ENCODE data around the gene KIAA1671. TPM values are rescaled to one million over a fixed set of nuclear protein-coding genes. Genes with fewer than 3 reads are reported as not detected.

Gene KIAA1671
- total and polyA plus RNA-seq, 9 of the 15 experiments (the other 6 are each of a cell fraction or from before 2014, with no cell fraction given): under 0.01 to 0.11 (median 0.02) TPM; not detected in 5

DNA sequence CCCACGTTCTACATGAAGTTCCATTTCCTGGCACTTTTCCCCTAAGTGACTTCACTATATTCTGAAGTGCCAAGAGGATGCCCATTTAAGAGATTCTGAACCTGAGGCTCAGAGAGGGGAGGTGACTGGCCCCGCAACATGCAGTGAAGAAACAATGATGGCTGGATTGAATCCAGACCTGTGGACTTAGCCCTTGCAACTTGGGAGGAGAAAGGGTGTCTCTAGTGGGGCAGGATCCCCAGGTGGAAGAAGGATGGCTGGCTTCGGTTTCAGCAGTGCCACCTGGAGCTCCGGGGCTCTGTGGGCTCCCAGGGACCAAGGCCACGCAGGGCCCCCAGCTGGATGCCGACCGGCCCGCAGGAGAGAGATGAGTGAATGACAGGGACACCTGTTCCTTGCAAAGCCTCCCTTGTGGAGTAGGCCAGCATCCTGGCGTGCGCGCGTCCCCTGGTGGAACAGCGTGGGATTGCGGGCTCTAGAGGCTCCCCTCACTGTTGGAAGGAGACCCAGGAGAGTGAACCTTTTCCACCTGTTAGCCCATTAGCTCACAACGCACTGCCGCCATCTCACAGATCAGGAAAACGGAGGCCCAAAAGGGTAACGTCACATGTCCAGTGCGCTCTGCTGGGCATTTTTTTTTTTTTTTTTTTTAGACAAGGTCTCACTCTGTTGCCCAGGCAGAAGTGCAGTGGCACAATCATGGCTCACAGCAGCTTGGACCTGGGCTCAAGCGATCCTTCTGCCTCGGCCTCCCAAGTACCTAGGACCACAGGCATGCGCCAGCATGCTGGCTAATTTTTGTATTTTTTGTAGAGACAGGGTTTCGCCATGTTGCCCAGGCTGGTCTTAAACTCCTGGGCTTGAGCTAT, 104.7 kb downstream of the KIAA1671 start (continued):
- TF ChIP-seq, protein P1, sequence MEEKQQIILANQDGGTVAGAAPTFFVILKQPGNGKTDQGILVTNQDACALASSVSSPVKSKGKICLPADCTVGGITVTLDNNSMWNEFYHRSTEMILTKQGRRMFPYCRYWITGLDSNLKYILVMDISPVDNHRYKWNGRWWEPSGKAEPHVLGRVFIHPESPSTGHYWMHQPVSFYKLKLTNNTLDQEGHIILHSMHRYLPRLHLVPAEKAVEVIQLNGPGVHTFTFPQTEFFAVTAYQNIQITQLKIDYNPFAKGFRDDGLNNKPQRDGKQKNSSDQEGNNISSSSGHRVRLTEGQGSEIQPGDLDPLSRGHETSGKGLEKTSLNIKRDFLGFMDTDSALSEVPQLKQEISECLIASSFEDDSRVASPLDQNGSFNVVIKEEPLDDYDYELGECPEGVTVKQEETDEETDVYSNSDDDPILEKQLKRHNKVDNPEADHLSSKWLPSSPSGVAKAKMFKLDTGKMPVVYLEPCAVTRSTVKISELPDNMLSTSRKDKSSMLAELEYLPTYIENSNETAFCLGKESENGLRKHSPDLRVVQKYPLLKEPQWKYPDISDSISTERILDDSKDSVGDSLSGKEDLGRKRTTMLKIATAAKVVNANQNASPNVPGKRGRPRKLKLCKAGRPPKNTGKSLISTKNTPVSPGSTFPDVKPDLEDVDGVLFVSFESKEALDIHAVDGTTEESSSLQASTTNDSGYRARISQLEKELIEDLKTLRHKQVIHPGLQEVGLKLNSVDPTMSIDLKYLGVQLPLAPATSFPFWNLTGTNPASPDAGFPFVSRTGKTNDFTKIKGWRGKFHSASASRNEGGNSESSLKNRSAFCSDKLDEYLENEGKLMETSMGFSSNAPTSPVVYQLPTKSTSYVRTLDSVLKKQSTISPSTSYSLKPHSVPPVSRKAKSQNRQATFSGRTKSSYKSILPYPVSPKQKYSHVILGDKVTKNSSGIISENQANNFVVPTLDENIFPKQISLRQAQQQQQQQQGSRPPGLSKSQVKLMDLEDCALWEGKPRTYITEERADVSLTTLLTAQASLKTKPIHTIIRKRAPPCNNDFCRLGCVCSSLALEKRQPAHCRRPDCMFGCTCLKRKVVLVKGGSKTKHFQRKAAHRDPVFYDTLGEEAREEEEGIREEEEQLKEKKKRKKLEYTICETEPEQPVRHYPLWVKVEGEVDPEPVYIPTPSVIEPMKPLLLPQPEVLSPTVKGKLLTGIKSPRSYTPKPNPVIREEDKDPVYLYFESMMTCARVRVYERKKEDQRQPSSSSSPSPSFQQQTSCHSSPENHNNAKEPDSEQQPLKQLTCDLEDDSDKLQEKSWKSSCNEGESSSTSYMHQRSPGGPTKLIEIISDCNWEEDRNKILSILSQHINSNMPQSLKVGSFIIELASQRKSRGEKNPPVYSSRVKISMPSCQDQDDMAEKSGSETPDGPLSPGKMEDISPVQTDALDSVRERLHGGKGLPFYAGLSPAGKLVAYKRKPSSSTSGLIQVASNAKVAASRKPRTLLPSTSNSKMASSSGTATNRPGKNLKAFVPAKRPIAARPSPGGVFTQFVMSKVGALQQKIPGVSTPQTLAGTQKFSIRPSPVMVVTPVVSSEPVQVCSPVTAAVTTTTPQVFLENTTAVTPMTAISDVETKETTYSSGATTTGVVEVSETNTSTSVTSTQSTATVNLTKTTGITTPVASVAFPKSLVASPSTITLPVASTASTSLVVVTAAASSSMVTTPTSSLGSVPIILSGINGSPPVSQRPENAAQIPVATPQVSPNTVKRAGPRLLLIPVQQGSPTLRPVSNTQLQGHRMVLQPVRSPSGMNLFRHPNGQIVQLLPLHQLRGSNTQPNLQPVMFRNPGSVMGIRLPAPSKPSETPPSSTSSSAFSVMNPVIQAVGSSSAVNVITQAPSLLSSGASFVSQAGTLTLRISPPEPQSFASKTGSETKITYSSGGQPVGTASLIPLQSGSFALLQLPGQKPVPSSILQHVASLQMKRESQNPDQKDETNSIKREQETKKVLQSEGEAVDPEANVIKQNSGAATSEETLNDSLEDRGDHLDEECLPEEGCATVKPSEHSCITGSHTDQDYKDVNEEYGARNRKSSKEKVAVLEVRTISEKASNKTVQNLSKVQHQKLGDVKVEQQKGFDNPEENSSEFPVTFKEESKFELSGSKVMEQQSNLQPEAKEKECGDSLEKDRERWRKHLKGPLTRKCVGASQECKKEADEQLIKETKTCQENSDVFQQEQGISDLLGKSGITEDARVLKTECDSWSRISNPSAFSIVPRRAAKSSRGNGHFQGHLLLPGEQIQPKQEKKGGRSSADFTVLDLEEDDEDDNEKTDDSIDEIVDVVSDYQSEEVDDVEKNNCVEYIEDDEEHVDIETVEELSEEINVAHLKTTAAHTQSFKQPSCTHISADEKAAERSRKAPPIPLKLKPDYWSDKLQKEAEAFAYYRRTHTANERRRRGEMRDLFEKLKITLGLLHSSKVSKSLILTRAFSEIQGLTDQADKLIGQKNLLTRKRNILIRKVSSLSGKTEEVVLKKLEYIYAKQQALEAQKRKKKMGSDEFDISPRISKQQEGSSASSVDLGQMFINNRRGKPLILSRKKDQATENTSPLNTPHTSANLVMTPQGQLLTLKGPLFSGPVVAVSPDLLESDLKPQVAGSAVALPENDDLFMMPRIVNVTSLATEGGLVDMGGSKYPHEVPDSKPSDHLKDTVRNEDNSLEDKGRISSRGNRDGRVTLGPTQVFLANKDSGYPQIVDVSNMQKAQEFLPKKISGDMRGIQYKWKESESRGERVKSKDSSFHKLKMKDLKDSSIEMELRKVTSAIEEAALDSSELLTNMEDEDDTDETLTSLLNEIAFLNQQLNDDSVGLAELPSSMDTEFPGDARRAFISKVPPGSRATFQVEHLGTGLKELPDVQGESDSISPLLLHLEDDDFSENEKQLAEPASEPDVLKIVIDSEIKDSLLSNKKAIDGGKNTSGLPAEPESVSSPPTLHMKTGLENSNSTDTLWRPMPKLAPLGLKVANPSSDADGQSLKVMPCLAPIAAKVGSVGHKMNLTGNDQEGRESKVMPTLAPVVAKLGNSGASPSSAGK (IDR thresholded peaks at IDR 0.05): no peak
- TF ChIP-seq NELFE (IDR thresholded peaks at IDR 0.05; ENCODE audit: insufficient read depth, insufficient read length): no peak
- no peak for TF ChIP-seq RAD51 (IDR thresholded peaks at IDR 0.05; ENCODE audit: borderline replicate concordance, low read depth)
- no peak for TF ChIP-seq ZNF717 (CRISPR knock-in tag; IDR thresholded peaks at IDR 0.05)
- TF ChIP-seq REST (IDR thresholded peaks at IDR 0.05; ENCODE audit: borderline replicate concordance): peak; percentile 35; the same call in 1 of the 2 replicates
- TF ChIP-seq REST (CRISPR knock-in tag; IDR thresholded peaks at IDR 0.05; ENCODE audit: low read depth): no peak
- no peak for TF ChIP-seq KAT2B (IDR thresholded peaks at IDR 0.05; ENCODE audit: low read depth, low read length)
